Body of pancreas (tissue), 4 donors: Measurements from ENCODE around the gene ACOX3.

Experiments
- POLR2A ChIP-seq, 3 donors: fragments of 450-650 bp; IDR thresholded peaks; one replicate each; pipeline ENCODE4 v1.6.1; 2016; ENCODE audit warnings: antibody characterized with exemption in 3 of 3, mild to moderate bottlenecking in 2 of 3
- TF ChIP-seq, protein P1 (sequence below), 7 experiments: fragments of 450-650 bp in 4 of 7; fragments of 200-600 bp in 3 of 7; sonication (generic) in 3 of 7; IDR thresholded peaks; one replicate each; pipeline ENCODE4 v1.5.1; 2016 to 2019; ENCODE audit warnings: antibody characterized with exemption in 7 of 7

DNA sequence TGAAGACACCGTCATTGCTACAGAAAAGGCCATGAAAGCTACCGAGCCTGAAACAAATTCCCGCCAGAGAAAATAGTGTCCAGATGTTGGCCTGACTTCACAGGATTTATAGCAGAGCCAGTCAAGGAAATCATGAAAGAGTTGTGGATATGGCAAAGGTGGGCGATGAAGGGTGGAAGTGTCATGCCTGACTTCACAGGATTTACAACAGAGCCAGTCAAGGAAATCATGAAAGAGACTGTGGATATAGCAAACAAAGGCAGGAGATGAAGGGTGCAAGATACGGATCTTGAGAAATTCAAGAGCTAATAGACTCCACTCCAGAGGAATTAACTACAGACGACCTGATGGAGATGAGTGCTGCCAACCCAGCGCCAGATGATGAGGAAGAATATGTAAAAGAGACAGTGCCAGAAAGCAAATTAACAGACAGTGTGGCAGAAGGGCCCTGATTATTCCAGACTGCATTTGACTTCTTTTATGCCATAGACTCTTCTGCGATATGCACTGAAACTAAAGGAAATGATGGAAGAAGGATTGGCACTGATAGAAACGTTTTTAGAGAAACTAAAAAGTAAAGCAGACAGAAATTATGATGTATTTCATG is 17.2 kb upstream of the ACOX3 start:
- TF ChIP-seq, protein P1, sequence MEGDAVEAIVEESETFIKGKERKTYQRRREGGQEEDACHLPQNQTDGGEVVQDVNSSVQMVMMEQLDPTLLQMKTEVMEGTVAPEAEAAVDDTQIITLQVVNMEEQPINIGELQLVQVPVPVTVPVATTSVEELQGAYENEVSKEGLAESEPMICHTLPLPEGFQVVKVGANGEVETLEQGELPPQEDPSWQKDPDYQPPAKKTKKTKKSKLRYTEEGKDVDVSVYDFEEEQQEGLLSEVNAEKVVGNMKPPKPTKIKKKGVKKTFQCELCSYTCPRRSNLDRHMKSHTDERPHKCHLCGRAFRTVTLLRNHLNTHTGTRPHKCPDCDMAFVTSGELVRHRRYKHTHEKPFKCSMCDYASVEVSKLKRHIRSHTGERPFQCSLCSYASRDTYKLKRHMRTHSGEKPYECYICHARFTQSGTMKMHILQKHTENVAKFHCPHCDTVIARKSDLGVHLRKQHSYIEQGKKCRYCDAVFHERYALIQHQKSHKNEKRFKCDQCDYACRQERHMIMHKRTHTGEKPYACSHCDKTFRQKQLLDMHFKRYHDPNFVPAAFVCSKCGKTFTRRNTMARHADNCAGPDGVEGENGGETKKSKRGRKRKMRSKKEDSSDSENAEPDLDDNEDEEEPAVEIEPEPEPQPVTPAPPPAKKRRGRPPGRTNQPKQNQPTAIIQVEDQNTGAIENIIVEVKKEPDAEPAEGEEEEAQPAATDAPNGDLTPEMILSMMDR (IDR thresholded peaks at IDR 0.05): no peak
- TF ChIP-seq POLR2A (IDR thresholded peaks at IDR 0.05): no peak
